ENCODE measurements around the gene RAB30.

DNA sequence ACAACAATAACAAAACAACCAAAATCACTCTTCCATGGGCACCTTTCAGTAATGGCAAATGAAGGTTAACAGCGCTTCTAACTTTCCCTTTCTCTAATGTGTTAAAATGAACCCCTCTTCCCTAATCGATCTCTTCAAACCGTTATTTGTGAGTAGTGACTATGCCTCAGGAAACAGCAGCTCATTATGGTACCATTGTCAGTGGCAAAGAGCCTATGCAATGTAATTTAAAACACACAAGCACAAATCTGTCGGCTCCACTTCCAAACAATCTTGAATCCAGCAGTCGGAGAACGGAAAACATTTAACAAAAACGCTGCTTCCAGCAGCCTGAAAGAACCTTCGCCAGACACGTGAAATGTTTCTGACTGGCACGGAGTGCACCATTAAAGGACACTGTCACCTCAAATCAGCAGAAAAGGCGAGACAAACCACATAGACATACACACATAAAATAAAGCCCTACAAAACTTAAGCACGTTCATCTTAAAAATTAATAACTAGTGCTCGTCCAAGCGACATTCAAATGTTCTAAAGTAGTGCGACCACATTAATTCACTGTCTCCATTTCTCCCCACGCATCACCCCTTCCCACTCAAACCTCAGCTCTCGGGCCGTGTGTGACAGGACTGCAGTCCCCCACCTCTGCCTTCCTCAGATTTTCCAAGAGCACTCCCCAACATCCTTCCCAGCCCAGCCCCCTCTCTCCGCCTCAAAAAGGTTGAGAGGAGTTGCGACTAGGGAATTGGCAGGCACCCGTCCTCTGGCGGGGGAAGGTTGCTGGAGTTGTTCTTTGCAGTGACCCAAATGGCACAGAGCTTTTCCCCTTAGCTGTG lies 748 bp downstream of the RAB30 start:
- TF ChIP-seq, protein P1, sequence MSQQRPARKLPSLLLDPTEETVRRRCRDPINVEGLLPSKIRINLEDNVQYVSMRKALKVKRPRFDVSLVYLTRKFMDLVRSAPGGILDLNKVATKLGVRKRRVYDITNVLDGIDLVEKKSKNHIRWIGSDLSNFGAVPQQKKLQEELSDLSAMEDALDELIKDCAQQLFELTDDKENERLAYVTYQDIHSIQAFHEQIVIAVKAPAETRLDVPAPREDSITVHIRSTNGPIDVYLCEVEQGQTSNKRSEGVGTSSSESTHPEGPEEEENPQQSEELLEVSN (IDR thresholded peaks at IDR 0.05; ENCODE audit: borderline replicate concordance in 1 of 2, extremely low read depth in 1 of 2, insufficient read depth in 1 of 2, insufficient read length in 1 of 2, low read depth in 1 of 2, low read length in 1 of 2, poor library complexity in 1 of 2, severe bottlenecking in 1 of 2): no peak
- TF ChIP-seq ZNF217 (CRISPR knock-in tag; IDR thresholded peaks at IDR 0.05): no peak
- TF ChIP-seq RAD51 (IDR thresholded peaks at IDR 0.05; ENCODE audit: borderline replicate concordance, low read depth): no peak
- TF ChIP-seq, protein P2, sequence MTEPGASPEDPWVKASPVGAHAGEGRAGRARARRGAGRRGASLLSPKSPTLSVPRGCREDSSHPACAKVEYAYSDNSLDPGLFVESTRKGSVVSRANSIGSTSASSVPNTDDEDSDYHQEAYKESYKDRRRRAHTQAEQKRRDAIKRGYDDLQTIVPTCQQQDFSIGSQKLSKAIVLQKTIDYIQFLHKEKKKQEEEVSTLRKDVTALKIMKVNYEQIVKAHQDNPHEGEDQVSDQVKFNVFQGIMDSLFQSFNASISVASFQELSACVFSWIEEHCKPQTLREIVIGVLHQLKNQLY (CRISPR knock-in tag; conservative IDR thresholded peaks at IDR 0.05): no peak
- no peak for TF ChIP-seq TARDBP (IDR thresholded peaks at IDR 0.05)
- TF ChIP-seq POLR2AphosphoS5 (IDR thresholded peaks at IDR 0.05; ENCODE audit: control insufficient read depth, insufficient read depth, low read depth, low read length): no peak
- no peak for TF ChIP-seq POLR2A (conservative IDR thresholded peaks at IDR 0.05)
